Prostate gland (tissue), 1 donor: ENCODE measurements around the gene ANKRD40.

Experiments
- POLR2A ChIP-seq: fragments of 450-650 bp; IDR thresholded peaks from one replicate; pipeline ENCODE4 v1.6.1; 2016; ENCODE audit warnings: antibody characterized with exemption, mild to moderate bottlenecking
- POLR2AphosphoS5 ChIP-seq: sonication (generic); formaldehyde crosslinking; IDR thresholded peaks from one replicate; pipeline ENCODE4 v1.6.1; 2017; ENCODE audit warnings: antibody characterized with exemption

- TF ChIP-seq POLR2A (no peak), POLR2AphosphoS5 (peak; percentile 50)
Observed at GRCh38 chr17:50681263-50682200, 26.2 kb downstream of the ANKRD40 start.
